OCI-LY1 (cell line): ENCODE data around the gene MYO5B.

Experiments used
- H2AFZ ChIP-seq: fragments of 200-600 bp; sonication (generic), shearing (Covaris generic); 2 replicates; pipeline ENCODE4 v1.6.0; 2014; ENCODE audit warnings: antibody characterized with exemption, mild to moderate bottlenecking, low read length
- H3F3A ChIP-seq: fragments of 200-600 bp; sonication (generic), shearing (Covaris generic); 2 replicates; pipeline ENCODE4 v1.6.0; 2014; ENCODE audit warnings: mild to moderate bottlenecking, antibody characterized with exemption, low read length, moderate library complexity; ENCODE audit not compliant: insufficient read depth
- H3K27ac ChIP-seq: fragments of 200-600 bp; sonication (generic); 2 replicates; pipeline ENCODE4 v1.5.1; 2014; ENCODE audit warnings: low read length, mixed run types, mild to moderate bottlenecking, low read depth; ENCODE audit not compliant: poor library complexity, severe bottlenecking
- H3K27me3 ChIP-seq: fragments of 200-600 bp; sonication (generic); 2 replicates; pipeline ENCODE4 v1.6.0; 2014; ENCODE audit warnings: antibody characterized with exemption, mild to moderate bottlenecking, low read length, moderate library complexity; ENCODE audit not compliant: insufficient read depth
- H3K36me3 ChIP-seq: fragments of 200-600 bp; sonication (generic); 2 replicates; pipeline ENCODE4 v1.6.1; 2014; ENCODE audit warnings: mild to moderate bottlenecking, antibody characterized with exemption, low read length, moderate library complexity, mixed read lengths; ENCODE audit not compliant: insufficient read depth
- H3K4me1 ChIP-seq: fragments of 200-600 bp; sonication (generic); 2 replicates; pipeline ENCODE4 v1.5.1; 2014; ENCODE audit warnings: mild to moderate bottlenecking, low read length, moderate library complexity; ENCODE audit not compliant: insufficient read depth, severe bottlenecking
- H3K4me2 ChIP-seq: fragments of 200-600 bp; sonication (generic), shearing (Covaris generic); 2 replicates; pipeline ENCODE4 v1.6.1; 2014; ENCODE audit warnings: low read length
- H3K4me3 ChIP-seq: fragments of 200-600 bp; sonication (generic); 2 replicates; pipeline ENCODE4 v1.5.1; 2014; ENCODE audit warnings: low read length, low read depth, mild to moderate bottlenecking, mixed read lengths; ENCODE audit not compliant: poor library complexity, severe bottlenecking
- H3K79me2 ChIP-seq: fragments of 200-600 bp; shearing (Covaris generic); 2 replicates; pipeline ENCODE4 v1.6.1; 2016; ENCODE audit warnings: mixed run types, low read length, mixed read lengths; ENCODE audit not compliant: insufficient read depth
- H3K9ac ChIP-seq: fragments of 200-600 bp; sonication (generic), shearing (Covaris generic); 2 replicates; pipeline ENCODE4 v1.6.1; 2014; ENCODE audit warnings: mild to moderate bottlenecking, low read length, mixed read lengths
- H3K9me2 ChIP-seq: fragments of 200-600 bp; sonication (generic), shearing (Covaris generic); 2 replicates; pipeline ENCODE4 v1.6.1; 2014; ENCODE audit warnings: low read depth, mild to moderate bottlenecking, low read length, mixed read lengths
- H3K9me3 ChIP-seq: fragments of 200-600 bp; shearing (Covaris generic); 2 replicates; pipeline ENCODE4 v1.6.1; 2014; ENCODE audit warnings: low read length, mixed read lengths
- H4K20me1 ChIP-seq: fragments of 200-600 bp; sonication (generic), shearing (Covaris generic); 2 replicates; pipeline ENCODE4 v1.6.0; 2016; ENCODE audit warnings: mild to moderate bottlenecking, low read length; ENCODE audit not compliant: insufficient read depth
- EZH2 ChIP-seq: fragments of 200-600 bp; sonication (generic), shearing (Covaris generic); IDR thresholded peaks from 2 replicates; pipeline ENCODE4 v1.8.0; 2017; ENCODE audit warnings: borderline replicate concordance, mixed run types, mild to moderate bottlenecking, antibody characterized with exemption, low read length, moderate library complexity, mixed read lengths
- TF ChIP-seq, protein P1 (sequence below): fragments of 200-600 bp; sonication (generic), shearing (Covaris generic); IDR thresholded peaks from 2 replicates; pipeline ENCODE4 v1.5.1; 2017; ENCODE audit warnings: mild to moderate bottlenecking, antibody characterized with exemption, low read length, moderate library complexity, mixed read lengths

MYO5B gene

DNA sequence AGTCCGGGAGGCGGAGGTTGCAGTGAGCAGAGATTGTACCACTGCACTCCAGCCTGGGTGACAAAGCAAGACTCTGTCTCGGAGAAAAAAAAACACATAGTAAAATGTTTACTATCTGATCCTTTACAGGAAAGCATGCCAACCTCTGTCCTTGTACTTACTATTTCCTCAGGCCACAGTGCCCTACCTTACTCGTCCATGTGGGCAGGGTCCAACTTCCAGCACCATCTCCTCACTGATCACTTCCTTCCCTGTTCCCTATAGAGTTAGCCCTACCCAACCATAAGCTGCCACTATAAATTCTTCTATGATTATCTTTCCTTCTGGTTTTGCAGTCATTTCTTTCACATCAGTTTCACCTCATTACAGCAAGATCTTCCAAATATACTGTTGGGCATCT is 136.2 kb downstream of the MYO5B start:
- H3K27me3 ChIP-seq, result no peaks in the 10 kb centered on the region
- H3K36me3 ChIP-seq, result no peaks in the 10 kb centered on the region
- no peaks in the 10 kb centered on the region for H3K9me3 ChIP-seq
- no peaks in the 10 kb centered on the region for H3K9me2 ChIP-seq
- no peak overlapping the region for H3K4me2 ChIP-seq
- no peaks in the 10 kb centered on the region for H4K20me1 ChIP-seq
- no peaks in the 10 kb centered on the region for H3F3A ChIP-seq
- no peak overlapping the region for H3K4me3 ChIP-seq
- TF ChIP-seq, protein P1, sequence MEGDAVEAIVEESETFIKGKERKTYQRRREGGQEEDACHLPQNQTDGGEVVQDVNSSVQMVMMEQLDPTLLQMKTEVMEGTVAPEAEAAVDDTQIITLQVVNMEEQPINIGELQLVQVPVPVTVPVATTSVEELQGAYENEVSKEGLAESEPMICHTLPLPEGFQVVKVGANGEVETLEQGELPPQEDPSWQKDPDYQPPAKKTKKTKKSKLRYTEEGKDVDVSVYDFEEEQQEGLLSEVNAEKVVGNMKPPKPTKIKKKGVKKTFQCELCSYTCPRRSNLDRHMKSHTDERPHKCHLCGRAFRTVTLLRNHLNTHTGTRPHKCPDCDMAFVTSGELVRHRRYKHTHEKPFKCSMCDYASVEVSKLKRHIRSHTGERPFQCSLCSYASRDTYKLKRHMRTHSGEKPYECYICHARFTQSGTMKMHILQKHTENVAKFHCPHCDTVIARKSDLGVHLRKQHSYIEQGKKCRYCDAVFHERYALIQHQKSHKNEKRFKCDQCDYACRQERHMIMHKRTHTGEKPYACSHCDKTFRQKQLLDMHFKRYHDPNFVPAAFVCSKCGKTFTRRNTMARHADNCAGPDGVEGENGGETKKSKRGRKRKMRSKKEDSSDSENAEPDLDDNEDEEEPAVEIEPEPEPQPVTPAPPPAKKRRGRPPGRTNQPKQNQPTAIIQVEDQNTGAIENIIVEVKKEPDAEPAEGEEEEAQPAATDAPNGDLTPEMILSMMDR, result no peak
- no peak for TF ChIP-seq EZH2
- H2AFZ ChIP-seq, result no peak overlapping the region
- no peak overlapping the region for H3K9ac ChIP-seq
- no peaks in the 10 kb centered on the region for H3K4me1 ChIP-seq
- no peak overlapping the region for H3K27ac ChIP-seq
- H3K79me2 ChIP-seq, result no peaks in the 10 kb centered on the region

DNA sequence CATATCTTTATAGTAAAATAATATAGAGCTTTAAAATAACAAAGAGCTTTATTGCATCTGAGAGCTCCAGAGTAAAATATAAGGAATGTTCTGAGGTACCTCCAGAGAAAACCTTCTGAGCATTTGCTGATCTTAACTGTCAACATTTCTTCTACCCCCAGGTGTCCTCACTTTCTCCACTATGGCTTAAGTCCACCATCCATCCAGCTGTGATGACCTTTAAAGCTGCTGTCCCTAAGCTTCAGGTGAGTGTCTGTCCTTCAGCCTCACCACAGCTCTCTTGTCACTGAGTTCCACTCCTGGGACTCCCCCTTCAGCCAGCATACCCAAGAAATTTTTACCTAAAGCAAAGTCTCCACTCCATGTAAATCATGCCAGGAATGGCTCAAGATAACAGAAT is 137.9 kb downstream of the MYO5B start:
- no peaks in the 10 kb centered on the region for H3K36me3 ChIP-seq
- H3K79me2 ChIP-seq, result no peaks in the 10 kb centered on the region
- no peak overlapping the region for H3K9ac ChIP-seq
- no peaks in the 10 kb centered on the region for H3F3A ChIP-seq
- H3K27me3 ChIP-seq, result no peaks in the 10 kb centered on the region
- H3K4me3 ChIP-seq, result no peak overlapping the region
- H3K27ac ChIP-seq, result no peak overlapping the region
- no peaks in the 10 kb centered on the region for H3K9me3 ChIP-seq
- H2AFZ ChIP-seq, result no peak overlapping the region
- H3K4me1 ChIP-seq, result no peaks in the 10 kb centered on the region
- TF ChIP-seq, protein P1, result no peak
- TF ChIP-seq EZH2, result no peak
- H3K9me2 ChIP-seq, result no peaks in the 10 kb centered on the region
- no peak overlapping the region for H3K4me2 ChIP-seq
- H4K20me1 ChIP-seq, result no peaks in the 10 kb centered on the region

DNA sequence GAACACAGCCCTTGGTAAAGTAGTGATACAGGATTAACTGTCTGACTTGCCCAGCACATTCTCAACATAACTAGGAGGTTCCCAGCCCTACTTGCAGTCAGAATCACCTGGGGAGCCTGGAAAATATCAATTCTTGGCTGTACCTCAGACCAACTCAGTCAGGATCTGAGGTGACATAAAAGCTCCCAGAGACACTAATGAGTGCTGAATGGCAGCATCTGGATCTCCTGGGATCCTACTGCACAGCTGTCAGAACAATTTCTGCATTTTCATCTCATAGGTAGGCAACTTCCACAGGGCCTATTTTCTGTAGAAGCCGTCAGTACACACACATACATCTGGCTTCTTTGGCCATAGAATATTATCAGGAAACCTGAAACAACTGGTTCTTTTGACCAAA is 138.8 kb downstream of the MYO5B start:
- no peaks in the 10 kb centered on the region for H3K36me3 ChIP-seq

More for the DNA sequence above, 138.8 kb downstream of the MYO5B start:
- Histone ChIP-seq H3F3A (no peaks in the 10 kb centered on the region), H3K4me3 (no peak overlapping the region), H3K4me1 (no peaks in the 10 kb centered on the region), H4K20me1 (no peaks in the 10 kb centered on the region), H3K79me2 (no peaks in the 10 kb centered on the region), H3K9ac (no peak overlapping the region), H3K27ac (no peak overlapping the region), H3K27me3 (no peaks in the 10 kb centered on the region), H3K9me3 (no peaks in the 10 kb centered on the region), H3K9me2 (no peaks in the 10 kb centered on the region), H3K4me2 (no peak overlapping the region), H2AFZ (no peak overlapping the region)
- TF ChIP-seq EZH2, result no peak
- TF ChIP-seq, protein P1, result no peak
